ENCODE measurements around the gene PAX7. TPM values are rescaled to one million over a fixed set of nuclear protein-coding genes. Genes with fewer than 3 reads are reported as not detected.
A peak's percentile ranks its signal among the peaks of the same experiment; 100 is the strongest.
"Not testable (repeated sequence)": the region's sequence is repeated elsewhere in the genome, so short reads cannot be mapped to it uniquely, and the experiment has no call there.

The PAX7 gene
- total RNA-seq (2021; fragmentation: NEBNext Ultra II Directional; extraction: Animal tissue kit (Norgen Biotek cat#: 25700)), result not detected
- long read RNA-seq, result 0 reads

- DNase-seq, result no peak
- Mint-ChIP-seq H3K27me3 (ENCODE audit: insufficient read depth) (peaks cover 84% of the 10 kb centered on the region), H3K27ac (no peak within 1 kb of the TSS), H3K36me3 (ENCODE audit: low read depth) (no peaks in the 10 kb centered on the region), H3K9me3 (peaks cover 3% of the 10 kb centered on the region; the same call in 1 of the 2 replicates), H3K4me3 (no peak within 1 kb of the TSS), H3K4me1 (ENCODE audit: low read depth) (no peaks in the 10 kb centered on the region)
- no peak for TF ChIP-seq CTCF (IDR thresholded peaks at IDR 0.05)
These were observed at the start of gene PAX7 for GRCh38 chr1:18630511-18631495. TSS of gene PAX7 (plus strand) at chr1:18630846. CDS start at chr1:18631604, 758 bp downstream.

- Mint-ChIP-seq H3K27ac (no peak overlapping the region), H3K9me3 (no peaks in the 10 kb centered on the region), H3K27me3 (ENCODE audit: insufficient read depth) (peaks cover 22% of the 10 kb centered on the region; the same call in 1 of the 2 replicates), H3K36me3 (ENCODE audit: low read depth) (no peaks in the 10 kb centered on the region), H3K4me3 (no peak overlapping the region), H3K4me1 (ENCODE audit: low read depth) (peaks cover 10% of the 10 kb centered on the region; the same call in 1 of the 2 replicates)
- DNase-seq, result no peak
- TF ChIP-seq CTCF (IDR thresholded peaks at IDR 0.05), result peak; percentile 83
These were observed 49.2 kb upstream of the PAX7 start for GRCh38 chr1:18581420-18581880.

- H3K27ac Mint-ChIP-seq, result no peak overlapping the region
- no peaks in the 10 kb centered on the region for H3K9me3 Mint-ChIP-seq
- TF ChIP-seq CTCF (IDR thresholded peaks at IDR 0.05), result no peak
- DNase-seq, result no peak
- H3K4me1 Mint-ChIP-seq (ENCODE audit: low read depth), result peaks cover 10% of the 10 kb centered on the region; the same call in 1 of the 2 replicates
- H3K36me3 Mint-ChIP-seq (ENCODE audit: low read depth), result no peaks in the 10 kb centered on the region
- H3K4me3 Mint-ChIP-seq, result no peak overlapping the region
- peaks cover 21% of the 10 kb centered on the region; the same call in 1 of the 2 replicates for H3K27me3 Mint-ChIP-seq (ENCODE audit: insufficient read depth)
These were observed 47.8 kb upstream of the PAX7 start for GRCh38 chr1:18582890-18583289.

DNA sequence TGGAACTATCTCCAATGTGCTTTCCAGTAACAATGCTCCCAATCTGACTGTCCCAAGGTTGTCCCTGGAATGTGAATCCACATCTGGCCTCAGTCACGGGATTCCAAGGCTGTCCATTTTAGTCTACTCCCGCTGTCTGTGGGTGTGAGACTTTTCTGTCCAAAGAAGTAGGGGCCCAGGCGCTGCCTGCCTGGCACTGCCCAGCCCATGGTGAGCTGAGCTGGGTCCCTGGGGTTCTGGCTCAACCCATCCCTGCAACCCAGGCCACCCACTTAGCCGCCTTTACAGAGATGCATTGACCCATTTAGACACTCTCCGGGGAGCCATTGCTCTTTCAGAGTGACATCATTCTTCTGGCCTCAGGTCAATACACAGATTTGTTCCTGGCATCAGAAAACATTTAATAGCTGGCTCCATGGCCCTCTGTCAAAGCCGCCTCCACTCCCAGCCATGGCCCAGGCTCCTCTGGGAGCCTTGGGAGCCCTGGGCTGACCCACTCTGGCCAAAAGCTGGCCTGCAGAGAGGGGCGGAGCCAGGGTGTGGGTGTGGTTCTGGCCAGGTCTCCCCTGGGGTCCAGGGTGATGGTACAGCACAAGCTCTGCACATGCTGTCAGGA lies 47.2 kb upstream of the PAX7 start:
- no peak for TF ChIP-seq CTCF (IDR thresholded peaks at IDR 0.05)
- Mint-ChIP-seq H3K9me3 (no peaks in the 10 kb centered on the region), H3K27ac (no peak overlapping the region), H3K27me3 (ENCODE audit: insufficient read depth) (peaks cover 21% of the 10 kb centered on the region; the same call in 1 of the 2 replicates), H3K4me3 (no peak overlapping the region), H3K4me1 (ENCODE audit: low read depth) (0 out of 2 replicates have a peak, but pooled peaks cover 5% of the 10 kb centered on the region), H3K36me3 (ENCODE audit: low read depth) (no peaks in the 10 kb centered on the region)
- DNase-seq, result no peak

DNA sequence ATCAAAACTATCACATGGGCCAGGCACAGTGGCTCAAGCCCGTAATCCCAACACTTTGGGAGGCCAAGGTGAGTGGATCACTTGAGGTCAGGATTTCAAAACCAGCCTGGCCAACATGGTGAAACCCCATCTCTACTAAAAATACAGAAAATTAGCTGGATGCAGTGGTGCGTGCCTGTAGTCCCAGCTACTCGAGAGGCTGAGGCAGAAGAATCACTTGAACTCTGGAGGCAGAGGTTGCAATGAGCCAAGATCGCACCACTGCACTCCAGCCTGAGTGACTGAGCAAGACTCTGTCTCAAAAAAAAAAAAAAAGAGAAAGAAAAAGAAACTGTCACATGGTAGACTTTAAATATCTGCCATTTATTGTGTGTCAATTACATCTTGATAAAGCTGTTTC lies 44.6 kb upstream of the PAX7 start:
- not testable (repeated sequence) for H3K4me3 Mint-ChIP-seq; H3K27ac Mint-ChIP-seq; DNase-seq; H3K36me3 Mint-ChIP-seq (ENCODE audit: low read depth); H3K9me3 Mint-ChIP-seq; H3K4me1 Mint-ChIP-seq (ENCODE audit: low read depth)
- H3K27me3 Mint-ChIP-seq (ENCODE audit: insufficient read depth), result peaks cover 20% of the 10 kb centered on the region; the same call in 1 of the 2 replicates
